ENCODE data around the gene PTER.

- no peak for TF ChIP-seq CTCF (IDR thresholded peaks at IDR 0.05)
- no peak for TF ChIP-seq POLR2A (IDR thresholded peaks at IDR 0.05)
Measured at GRCh38 chr10:16417341-16417740, 19.5 kb upstream of the PTER start.
